ENCODE measurements around the gene CNTN4. TPM values are rescaled to one million over a fixed set of nuclear protein-coding genes. Genes with fewer than 3 reads are reported as not detected.
"Not testable (repeated sequence)": the region's sequence is repeated elsewhere in the genome, so short reads cannot be mapped to it uniquely, and the experiment has no call there.

Gene CNTN4
- total RNA-seq, 6 experiments from 2014 or later, result 1.5 to 3.9 (median 1.7) TPM

DNA sequence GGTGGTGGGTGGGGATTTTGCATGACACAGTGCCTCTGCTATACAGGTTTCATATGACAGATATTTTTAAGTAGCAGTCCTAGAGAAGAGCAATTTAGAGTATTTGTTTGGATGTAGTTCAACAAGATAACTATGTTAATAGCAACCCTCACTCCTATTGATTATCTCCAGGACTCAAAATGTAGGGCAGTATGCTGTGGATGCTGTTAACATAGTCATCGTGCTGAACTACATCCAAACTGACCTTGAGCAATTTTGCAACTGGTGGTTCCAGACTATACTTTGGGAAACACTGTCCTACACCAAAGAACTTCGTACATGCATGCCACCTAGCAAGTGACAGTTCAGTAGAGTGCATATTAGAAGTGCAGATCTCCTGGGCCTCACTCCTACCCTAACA, 893.9 kb downstream of the CNTN4 start:
- intact Hi-C loops (cut with DNase I), result no loop called here
- 29% methylated on average over 1 of the region's 2 CpGs for WGBS (ENCODE audit: insufficient coverage, low coverage, low lambda C conversion rate, missing lambda C conversion rate)

DNA sequence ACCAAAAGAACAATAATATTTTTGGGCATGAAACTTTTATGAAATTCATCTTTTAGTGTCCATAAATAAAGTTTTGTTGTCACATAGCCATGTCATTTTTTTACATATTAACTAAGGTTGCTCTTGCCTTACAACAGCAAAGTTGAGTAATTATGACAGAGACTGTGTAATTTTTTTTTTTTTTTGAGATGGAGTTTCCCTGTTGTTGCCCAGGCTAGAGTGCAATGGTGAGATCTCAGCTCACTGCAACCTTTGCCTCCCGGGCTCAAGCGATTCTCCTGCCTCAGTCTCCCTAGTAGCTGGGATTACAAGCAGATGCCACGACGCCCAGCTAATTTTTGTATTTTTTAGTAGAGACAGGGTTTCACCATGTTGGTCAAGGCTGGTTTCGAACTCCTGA, 894.5 kb downstream of the CNTN4 start:
- DNase-seq; H3K27me3 ChIP-seq; H3K36me3 ChIP-seq; H3K9me3 ChIP-seq; H3K4me3 ChIP-seq; intact Hi-C loops (cut with DNase I): not testable (repeated sequence)
- Histone ChIP-seq H3K27ac (peak overlapping the region in 1 of 3 donors; percentile 41), H3K4me1 (peaks cover 0 to 16% (median 4%) of the 10 kb centered on the region in 4 donors)
- WGBS (ENCODE audit: insufficient coverage, low coverage, low lambda C conversion rate, missing lambda C conversion rate), result 72% methylated on average over 5 of the region's 5 CpGs
- ATAC-seq, result peak in 3 of 4 donors; percentile 45 to 61 (median 53)

More for the DNA sequence above, 893.9 kb downstream of the CNTN4 start:
- H3K36me3 ChIP-seq, result no peaks in the 10 kb centered on the region
- TF ChIP-seq, protein P1, sequence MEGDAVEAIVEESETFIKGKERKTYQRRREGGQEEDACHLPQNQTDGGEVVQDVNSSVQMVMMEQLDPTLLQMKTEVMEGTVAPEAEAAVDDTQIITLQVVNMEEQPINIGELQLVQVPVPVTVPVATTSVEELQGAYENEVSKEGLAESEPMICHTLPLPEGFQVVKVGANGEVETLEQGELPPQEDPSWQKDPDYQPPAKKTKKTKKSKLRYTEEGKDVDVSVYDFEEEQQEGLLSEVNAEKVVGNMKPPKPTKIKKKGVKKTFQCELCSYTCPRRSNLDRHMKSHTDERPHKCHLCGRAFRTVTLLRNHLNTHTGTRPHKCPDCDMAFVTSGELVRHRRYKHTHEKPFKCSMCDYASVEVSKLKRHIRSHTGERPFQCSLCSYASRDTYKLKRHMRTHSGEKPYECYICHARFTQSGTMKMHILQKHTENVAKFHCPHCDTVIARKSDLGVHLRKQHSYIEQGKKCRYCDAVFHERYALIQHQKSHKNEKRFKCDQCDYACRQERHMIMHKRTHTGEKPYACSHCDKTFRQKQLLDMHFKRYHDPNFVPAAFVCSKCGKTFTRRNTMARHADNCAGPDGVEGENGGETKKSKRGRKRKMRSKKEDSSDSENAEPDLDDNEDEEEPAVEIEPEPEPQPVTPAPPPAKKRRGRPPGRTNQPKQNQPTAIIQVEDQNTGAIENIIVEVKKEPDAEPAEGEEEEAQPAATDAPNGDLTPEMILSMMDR (IDR thresholded peaks at IDR 0.05), result no peak
- TF ChIP-seq POLR2A (IDR thresholded peaks at IDR 0.05), result no peak
- no peak overlapping the region for H3K4me3 ChIP-seq
- H3K27ac ChIP-seq, result peak overlapping the region in 1 of 3 donors; percentile 41
- ATAC-seq (peak; percentile 72 to 90 (median 85)), DNase-seq (peak in 1 of 3 donors; percentile 75)
- H3K27me3 ChIP-seq, result no peaks in the 10 kb centered on the region
- H3K9me3 ChIP-seq, result no peaks in the 10 kb centered on the region
- peaks cover 0 to 16% (median 4%) of the 10 kb centered on the region in 4 donors for H3K4me1 ChIP-seq

DNA sequence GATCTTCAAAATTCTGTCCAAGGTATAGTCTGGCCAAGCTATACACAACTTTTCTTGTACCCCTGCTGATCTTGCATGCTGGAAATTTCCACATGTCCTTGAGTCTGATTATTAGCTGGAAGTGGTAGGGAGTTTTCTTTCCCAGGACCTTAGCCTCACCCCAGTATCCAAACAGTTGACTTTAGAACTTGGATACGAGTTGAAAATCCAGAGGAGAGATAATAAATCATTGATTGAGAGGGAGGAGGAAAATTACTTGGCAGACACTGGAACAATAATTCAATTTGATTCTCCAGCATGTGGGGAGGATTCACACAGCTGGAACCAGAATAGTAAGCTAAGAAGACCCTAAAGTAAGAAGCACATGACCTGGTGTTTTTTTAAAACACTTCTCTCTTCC, 895.1 kb downstream of the CNTN4 start:
- H3K36me3 ChIP-seq, result no peaks in the 10 kb centered on the region
- 14% methylated on average over 1 of the region's 1 CpG for WGBS (ENCODE audit: insufficient coverage, low coverage, low lambda C conversion rate, missing lambda C conversion rate)
- H3K27ac ChIP-seq, result peak overlapping the region in 1 of 3 donors; percentile 41
- peak in 3 of 4 donors; percentile 62 to 74 (median 65) for ATAC-seq
- H3K9me3 ChIP-seq, result no peaks in the 10 kb centered on the region
- TF ChIP-seq, protein P1 (IDR thresholded peaks at IDR 0.05), result no peak
- no peak for TF ChIP-seq POLR2A (IDR thresholded peaks at IDR 0.05)
- intact Hi-C loops (cut with DNase I), result no loop called here
- H3K4me1 ChIP-seq, result peaks cover 0 to 16% (median 4%) of the 10 kb centered on the region in 4 donors
- no peak overlapping the region for H3K4me3 ChIP-seq
- H3K27me3 ChIP-seq, result no peaks in the 10 kb centered on the region
- no peak for DNase-seq

DNA sequence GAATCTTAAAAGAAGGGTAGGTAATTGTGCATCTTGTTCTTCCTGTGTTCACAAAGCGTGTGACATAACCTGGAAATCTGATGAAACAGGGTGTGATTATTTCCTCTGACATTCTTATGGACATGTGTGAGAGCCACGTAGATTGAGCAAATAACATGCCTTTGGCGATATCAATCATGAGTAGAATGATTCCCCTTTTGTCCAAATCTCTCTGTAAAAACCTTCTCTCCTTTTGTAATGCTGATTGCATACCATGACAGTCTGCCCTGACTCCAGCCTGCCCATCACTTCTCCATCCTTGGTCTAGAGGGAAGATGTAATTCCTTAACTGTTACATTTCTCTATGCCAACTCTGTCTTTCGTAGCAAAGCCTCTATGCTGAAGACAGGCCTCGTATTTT, 896.5 kb downstream of the CNTN4 start:
- H3K27me3 ChIP-seq, result no peaks in the 10 kb centered on the region
- no peaks in the 10 kb centered on the region for H3K36me3 ChIP-seq
- no peak for TF ChIP-seq POLR2A (IDR thresholded peaks at IDR 0.05)
- TF ChIP-seq, protein P1 (IDR thresholded peaks at IDR 0.05), result no peak
- DNase-seq, result no peak
- WGBS (ENCODE audit: insufficient coverage, low coverage, low lambda C conversion rate, missing lambda C conversion rate), result 51% methylated on average over 3 of the region's 5 CpGs
- H3K9me3 ChIP-seq, result no peaks in the 10 kb centered on the region
- H3K4me1 ChIP-seq, result peaks cover 0 to 16% (median 4%) of the 10 kb centered on the region in 4 donors
- no peak for ATAC-seq
- intact Hi-C loops (cut with DNase I), result no loop called here
- H3K27ac ChIP-seq, result no peak overlapping the region
- no peak overlapping the region for H3K4me3 ChIP-seq

DNA sequence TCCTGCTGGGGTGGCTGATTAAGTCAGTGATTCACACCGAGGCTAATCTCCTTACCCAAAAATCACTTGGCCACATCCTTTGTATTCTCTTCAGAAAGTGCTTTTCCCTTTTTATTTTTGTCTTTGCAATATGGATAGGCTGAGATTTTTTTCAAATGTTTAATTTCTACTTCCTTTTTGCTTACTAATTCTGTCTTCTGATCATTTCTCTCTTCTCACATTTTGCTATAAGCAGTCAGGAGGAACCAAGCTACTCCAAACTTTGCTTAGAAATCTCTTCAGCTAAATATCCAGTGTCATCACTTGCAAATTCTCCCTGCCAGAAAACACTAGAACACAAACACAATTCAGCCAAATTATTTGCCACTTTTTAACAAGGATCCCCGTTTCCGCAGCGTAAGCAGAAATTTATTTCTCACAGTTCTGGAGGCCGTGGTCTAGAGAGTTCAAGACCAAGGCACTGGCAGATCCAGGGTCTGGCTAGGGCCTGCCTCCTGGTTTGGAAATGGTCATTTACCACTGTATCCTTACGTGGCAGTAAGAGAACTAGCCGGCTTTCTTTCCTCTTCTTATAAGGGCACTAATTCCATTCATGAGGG, 906.6 kb downstream of the CNTN4 start:
- Histone ChIP-seq H3K9me3 (no peaks in the 10 kb centered on the region), H3K4me3 (no peak overlapping the region), H3K36me3 (no peaks in the 10 kb centered on the region), H3K27me3 (no peaks in the 10 kb centered on the region), H3K27ac (no peak overlapping the region), H3K4me1 (no peaks in the 10 kb centered on the region)
- intact Hi-C loops (cut with DNase I), result no loop called here
- DNase-seq (no peak), ATAC-seq (no peak)
- WGBS (ENCODE audit: insufficient coverage, low coverage, low lambda C conversion rate, missing lambda C conversion rate), result 67% methylated on average over 7 of the region's 7 CpGs
- TF ChIP-seq POLR2A (IDR thresholded peaks at IDR 0.05), result no peak
- TF ChIP-seq, protein P1 (IDR thresholded peaks at IDR 0.05), result no peak

Data from right lobe of liver (tissue), 6 donors.